GM21447 (cell line): ENCODE data around the gene ADAT3.

ENCODE experiments used
- ATAC-seq: cut with Tn5 transposase; IDR thresholded peaks from one replicate; pipeline ENCODE4 v1.9.1; 2021; ENCODE audit not compliant: unreplicated experiment

Gene ADAT3

DNA sequence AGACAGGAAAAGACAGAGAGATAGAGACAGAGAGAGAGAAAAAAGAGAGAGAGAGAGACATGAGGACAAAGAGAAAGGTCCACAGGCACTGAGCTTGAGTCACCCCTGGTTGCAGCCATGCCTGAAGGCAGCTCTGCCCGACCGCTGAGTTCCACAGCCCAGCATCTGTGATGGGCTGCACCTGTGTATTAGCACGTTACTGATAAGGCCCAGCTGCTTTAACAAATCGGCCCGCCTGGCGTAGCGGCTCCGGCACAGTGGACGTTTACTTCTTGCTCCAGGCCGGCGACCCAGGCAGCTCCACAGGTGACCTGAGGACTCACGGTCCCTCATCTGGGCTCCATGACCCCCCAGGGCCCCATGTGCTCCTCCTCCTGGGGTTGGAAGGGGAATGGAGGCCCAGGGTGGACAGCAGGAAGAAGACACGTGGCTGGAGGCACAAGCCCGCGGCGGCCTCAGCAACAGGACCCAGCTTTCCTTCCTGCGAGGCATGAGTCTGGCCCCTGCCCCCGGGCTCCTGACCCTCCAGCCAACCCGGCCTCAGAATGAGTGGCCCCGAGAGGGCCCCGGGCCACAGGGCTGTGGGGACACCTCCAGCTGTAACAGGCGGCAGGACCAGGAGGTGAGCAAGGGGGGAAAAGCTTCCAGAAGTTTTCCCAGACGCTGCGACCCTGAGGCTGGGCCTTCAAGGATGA is 31.9 kb downstream of the ADAT3 start:
- ATAC-seq: no peak

DNA sequence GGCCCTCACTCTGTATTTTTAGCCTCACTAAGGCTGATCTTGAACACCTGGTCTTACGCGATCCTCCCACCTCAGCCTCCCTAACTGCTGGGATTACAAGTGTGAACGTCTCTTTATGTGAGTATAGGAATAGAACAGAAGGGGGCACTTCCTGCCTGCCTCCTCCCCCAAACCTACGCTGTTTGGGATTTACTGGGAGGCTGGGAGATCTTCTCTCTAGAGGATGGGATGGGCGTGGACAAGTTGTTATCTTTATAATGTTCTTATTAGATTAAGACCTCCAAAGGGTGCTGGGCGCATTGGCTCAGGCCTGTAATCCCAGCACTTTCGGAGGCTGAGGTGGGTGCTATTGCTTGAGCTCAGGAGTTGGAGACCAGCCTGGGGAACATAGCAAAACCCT is 32.9 kb downstream of the ADAT3 start:
- no peak for ATAC-seq

DNA sequence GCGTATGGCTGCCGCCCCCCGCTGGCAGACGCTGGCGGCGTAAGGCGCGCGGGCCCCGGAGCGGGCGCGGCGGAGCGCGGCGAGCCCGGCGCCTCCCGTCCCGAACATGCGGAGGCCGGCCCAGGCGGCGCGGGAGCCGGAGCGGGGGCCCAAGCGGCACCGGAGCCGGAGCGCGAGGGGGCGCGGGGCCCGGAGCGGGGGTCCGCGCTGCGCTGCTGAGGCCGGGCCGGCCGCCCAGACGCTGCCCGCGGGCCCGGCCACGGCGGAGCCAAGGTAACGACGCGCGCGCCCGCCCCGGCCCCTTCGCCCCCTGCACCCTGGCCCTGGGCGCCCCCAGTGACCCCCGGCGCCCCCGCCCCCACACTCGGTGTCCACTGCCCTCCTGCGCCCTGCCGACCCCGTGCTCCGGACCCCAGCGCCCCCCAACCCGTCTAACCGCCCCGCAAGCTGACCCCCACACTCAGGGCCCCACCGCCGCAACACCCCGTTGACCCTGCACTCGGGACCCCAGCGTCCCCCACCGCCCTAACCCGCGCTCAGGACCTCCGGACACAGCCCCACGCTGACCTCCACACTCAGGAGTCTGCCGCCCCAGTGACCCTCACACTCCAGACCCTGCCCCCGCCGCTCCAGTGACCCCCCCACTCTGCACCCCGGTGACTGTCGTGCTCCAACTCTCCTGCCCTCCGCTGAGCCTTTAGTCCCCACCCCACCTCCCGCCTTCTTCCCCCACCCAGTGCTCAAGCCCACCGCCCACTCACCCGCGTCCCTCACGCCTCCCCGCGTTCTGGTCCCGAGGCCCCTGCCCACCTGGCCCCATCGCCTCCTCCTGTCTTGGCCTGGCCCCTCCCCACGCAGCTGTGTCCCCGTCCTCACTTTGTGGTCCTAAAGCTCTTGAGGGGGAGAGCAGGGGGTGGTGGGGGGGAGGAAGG is 36.2 kb downstream of the ADAT3 start, which contains the start of gene CSNK1G2:
Gene CSNK1G2 (plus strand): TSS at position 27 of the 932 bp plus-strand sequence. CDS start 28,601 bp downstream, outside the sequence.
- ATAC-seq: no peak

DNA sequence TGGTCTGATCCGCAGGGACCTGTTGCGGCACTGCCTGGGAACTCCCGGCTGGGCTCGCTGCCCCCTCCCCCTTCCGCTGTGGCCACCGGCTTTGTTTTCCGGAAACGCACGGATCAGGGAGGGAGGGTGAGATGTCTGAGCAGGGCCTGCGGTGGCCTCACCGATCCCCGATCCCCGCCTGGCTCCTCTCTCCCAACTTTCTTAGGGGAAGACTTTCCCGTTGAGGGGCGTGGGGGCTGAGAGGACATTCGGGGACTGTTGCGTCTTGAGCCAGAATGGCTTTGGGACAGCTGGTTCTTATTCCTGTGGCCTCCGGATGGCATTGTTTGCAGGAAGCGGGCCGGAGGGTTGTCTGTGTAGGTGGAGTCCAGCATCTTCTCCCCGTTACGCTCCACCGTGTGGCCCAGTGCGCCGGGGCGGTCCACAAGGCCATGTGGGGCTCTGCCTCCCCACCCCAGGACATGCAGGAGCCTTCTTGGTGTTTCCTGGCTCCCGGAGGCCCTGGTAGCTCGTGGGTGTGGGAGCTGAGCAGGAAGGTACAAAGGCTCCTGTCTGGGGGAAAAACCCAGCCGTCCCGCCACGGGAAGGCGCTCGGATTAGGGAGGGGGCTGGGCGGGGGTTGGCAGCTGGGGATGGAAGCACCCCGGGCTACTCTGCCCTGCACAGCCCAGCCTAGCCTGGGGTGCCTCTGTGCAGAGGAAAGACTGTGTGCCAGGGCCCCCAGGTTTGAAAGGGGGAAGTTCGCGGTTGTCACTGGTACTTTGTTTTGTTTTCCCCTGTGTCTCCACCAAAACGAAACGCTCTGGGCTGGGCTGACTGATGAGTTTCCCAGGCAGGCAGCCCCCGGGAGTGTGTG is 37.1 kb downstream of the ADAT3 start:
- ATAC-seq: no peak

DNA sequence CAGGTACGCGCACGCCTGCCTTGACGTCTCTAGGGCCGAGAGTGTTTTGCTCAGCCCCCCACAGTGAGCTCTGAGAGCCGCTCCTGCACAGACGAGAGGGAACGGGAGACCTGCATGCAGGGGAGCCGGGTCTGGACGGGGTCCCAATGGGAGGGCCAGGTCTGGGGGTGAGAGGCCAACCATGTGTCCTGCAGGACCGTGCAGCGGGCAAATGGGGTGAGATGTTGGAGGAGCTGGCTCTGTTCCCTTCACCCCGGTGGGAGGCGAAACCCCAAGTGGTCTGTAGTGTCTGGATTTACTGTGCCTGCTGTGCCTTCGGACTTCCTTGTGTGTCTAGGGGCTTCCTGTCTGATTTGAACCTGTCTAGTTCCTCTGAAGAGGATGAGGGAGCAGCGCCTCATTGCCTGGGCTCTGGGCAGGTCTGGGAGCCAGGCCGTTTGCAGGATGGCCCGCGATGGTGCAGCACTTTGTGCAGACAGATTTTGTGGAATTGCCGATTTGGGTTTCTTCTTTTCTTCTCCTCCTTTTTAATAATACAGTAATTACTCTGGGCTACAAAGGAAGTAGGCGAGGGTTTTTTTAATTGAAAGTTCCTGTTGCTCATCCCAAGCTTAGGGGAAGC is 37.8 kb downstream of the ADAT3 start:
- ATAC-seq: no peak

DNA sequence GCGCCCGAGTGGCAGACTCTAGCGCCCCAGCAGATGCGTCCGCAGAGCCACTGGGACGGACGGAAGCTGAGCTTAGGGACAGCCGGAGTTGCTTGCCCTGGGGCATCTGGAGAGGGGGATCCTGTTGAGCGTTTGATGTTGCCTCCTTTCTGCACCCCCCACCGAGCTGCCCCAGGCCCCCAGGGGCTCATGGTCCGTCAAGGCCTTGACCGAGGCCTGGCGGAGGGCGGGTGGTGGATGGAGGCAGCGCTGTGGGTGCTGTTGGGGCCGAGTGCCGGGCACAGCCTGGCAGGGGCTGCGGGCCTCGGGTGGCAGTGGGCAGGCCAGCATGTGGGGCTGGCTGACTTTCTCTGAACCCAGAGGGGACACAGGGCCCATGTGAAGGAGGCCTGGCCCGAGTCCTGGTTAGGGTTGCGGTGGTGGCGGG is 38.5 kb downstream of the ADAT3 start:
- no peak for ATAC-seq

DNA sequence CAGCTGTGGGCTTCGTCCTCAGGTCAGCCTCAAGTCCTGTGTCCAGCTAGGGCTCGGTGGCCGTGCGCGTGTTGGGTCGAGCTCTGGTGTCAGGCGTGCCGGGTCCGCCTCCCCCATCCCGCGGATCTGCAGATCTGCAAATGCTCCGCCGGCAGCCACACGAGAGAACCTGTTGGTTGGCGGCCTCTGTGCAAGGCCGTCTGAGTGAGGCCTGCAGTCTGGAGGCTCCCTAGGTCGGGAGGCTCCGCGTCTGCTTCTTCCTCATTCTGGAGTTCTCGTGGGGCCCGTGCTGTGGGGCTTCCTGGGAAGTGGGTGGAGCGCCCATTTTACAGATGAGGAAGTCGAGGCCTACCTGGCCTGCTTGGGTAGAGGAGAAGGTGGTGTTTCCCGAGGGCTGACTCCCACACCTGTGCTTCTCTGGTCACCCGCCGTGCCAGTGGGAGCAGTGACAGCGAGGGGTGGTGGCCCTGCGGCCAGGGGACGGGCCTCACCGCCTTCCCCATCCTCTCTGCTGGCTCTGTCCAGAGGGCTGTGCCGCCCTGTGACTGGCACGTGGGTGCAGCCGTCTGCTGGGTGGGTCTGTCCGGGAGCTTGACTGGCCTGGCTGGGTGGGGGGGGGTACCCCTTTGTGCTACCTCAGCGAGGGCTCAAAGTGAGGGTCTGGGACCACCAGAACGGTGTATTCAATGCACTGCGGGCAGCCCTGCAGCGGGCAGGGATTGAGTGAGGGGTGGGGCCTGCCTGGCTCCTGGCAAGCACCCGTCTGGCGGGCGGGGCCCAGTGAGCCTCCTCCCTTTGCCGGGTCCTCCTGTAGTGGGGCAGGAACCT is 39.1 kb downstream of the ADAT3 start:
- no peak for ATAC-seq

DNA sequence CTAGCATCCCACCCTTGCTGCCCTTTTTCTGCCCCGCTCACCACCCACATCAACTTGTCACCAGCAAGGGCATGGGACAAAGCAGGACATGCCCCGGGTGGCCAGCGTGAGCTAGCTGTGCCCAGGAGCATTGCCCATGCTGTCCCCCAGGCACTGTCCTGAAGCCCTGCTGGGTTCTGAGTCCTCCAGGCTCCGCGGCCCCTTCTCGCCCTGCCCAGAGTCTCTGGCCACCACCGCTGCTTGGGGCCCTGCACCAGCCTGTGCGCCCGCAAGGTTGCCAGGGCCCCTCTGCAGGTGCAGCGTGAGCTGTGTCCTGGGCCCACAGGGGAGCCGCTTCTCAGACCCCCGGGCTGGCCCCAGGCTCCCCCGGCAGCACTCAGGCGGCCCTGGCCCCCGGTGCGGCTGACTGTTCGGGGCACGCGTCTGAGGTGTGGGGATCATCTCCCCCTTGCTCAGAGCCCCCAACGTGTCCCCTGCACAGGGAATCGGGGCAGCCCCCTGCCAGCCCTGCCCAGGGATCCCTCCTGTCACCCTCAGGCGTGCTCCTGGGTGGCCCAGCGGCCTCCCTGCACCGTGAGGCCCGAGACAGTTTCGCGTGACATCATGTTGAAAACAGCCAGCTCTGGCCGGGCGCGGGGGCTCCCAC is 39.8 kb downstream of the ADAT3 start:
- ATAC-seq: no peak

DNA sequence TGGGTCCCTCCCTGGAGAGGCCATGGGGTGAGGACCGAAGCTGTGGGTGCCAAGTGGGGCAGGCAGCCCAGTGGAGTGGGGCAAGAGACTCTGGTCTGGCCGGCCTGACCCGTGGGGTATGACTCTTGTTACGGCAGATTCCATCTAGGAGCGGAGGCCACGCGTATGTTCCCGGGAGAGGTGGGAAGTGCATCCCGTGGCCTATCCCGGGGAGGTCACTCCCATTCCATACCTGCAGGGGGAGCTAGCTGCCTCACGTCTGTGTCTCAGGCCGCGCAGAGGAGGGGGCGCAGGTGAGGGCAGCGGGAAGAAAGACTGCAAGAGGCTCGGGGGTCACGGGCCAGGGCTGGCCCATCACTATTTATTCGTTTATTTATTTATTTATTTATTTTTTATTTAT is 40.7 kb downstream of the ADAT3 start:
- ATAC-seq: no peak

DNA sequence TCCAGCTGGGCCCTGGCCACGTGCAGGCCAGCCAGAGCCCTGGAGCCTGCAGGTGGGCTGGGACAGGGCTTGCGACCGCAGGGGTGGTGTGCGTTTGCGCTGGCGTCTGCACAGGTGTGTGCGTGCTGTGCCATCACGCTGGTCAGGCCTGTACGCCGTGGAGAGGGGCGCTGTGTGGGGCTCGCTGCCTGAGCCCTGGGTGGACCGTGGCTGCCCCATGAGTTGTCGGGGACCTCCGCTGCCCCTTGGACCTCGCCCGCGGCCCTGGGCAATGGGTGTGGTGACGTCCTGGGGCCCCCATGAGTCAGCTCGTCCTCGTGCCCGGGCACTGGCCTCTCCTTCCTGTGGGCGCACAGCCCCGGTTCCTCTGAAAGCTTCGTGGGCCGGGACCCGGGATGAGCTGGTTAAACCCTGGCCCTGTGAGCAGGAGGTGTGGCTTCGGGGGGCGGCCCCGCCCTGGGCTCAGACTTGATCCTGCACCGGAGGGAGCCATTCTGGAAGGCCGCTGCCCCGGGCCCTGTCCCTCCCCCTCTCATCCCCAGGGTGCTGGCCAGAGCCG is 42.5 kb downstream of the ADAT3 start:
- no peak for ATAC-seq

DNA sequence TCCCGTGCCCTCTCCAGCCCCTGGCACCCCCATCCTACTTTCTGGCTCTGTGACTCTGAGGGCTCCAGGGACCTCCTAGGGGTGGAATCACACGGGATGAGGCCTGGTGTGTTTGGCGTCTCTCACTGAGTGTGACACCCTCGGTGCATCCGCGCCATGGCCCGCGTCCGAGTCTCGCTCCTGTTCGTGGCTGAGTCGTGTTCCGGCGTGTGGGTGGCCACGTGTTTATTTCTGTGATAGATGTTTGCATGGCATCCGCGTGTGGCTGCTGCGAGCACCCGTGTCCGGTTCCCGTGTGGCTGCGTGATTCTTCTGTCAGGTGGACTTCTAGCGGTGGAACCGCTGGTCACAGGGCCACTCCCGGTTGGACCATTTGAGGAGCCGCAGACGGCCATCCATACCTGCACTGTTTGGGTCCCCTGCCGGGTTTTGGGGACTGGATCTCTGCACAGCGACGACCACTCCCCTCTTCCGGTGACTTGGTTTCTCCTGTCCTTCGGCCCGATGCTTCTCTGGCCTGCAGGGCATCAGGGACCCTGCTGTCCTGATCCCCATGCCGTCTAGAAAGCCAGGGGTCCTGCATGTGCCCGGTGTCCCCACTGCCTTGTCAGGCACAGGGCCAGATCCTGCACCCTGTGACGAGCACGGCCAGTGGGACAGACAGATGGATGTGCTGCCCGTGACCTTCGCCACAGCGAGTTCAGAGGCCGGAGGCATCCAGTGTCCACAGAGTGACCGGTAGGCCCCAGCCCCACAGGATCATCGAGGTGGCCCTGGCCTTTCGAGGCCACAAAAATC is 44.3 kb downstream of the ADAT3 start:
- ATAC-seq: no peak

DNA sequence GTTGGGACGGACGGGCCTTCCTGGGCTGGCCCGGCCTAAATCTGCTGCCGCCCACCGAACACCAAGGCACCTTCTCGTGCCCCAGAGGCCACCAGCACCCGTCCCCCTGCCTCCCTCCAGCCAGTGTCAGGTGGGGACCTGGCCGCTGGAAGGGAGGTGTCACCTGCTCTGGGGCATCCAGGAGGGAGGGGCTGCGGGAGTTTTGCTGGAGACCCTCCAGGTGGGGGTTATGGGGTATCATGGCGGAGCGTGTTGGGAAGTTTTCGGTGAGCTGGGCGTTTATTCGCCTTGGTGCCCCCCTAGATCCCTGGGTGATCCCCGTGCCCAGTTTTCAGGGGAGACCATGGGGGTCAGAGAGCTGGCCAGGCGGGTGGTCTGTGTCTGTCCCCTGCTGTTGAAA is 45.4 kb downstream of the ADAT3 start:
- ATAC-seq: no peak

DNA sequence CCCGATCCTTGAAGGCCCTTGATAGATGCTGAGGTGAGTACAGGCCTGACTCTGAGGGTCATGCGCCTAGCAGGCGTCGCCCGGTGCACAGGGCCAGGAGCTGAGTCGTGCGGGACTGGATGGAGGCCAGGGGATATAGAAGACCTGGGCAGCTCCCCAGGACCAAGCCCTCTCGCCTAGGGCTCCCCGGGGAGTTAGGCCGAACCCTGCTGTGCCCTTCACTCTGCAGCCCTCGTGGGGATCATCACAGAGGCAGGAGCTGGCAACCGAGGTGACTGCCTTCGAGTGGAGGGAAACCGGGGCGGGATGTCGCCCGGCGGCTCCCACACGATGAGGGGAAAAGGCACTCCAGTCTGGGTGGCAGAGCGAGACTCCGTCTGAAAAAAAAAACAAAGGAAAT is 47.4 kb downstream of the ADAT3 start:
- no peak for ATAC-seq

DNA sequence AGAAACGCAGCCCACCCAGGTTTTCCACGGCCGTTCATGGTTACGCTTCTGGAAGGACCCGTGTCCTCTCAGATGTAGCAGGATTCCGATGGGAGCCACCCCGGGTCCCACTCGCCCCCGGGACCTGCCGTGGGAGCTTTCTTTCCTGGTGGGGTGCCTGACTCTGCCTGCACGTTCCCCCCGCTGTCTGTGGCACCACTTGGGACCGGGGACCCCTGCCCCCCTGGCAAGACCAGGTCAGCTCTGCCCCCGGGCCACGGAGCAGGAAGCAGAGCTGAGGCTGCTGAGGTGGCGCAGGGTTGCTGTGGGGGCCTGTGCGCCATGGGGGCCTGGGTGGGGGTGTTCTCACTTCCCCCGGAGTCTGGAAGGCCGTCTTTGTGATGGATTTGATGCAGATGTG is 47.8 kb downstream of the ADAT3 start:
- ATAC-seq: no peak

DNA sequence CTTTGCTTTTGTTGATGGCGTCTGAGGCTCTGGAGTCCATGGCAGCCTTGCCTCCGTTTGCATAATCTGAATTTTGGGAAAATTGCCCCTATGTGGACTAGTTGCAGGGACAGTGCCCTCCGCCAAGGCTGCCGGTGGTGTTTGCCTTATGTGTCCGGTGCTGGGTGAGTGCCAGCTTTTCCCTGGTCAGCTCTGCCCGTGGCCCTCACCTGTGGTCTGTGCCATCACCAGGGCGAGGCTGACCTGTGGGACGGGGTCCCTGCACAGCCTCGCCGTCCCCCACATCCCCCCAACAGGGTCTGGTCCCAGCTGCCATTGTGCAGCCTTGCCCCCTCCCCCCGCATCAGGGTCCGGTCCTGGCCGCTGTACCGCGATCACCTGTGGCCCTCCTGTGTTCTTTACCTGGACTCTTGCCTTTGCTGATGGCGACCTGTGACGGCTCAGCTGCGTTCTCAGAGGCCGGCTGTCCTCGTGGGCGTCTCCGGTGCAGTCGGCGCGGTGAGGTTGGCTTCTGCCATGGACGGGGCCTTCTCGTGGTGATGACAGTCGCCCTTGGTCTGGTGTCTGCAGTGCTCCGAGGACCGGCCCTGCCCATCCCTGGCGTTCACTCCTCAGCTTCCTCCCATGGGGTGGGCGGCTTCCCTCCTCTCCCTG is 48.4 kb downstream of the ADAT3 start:
- ATAC-seq: no peak

DNA sequence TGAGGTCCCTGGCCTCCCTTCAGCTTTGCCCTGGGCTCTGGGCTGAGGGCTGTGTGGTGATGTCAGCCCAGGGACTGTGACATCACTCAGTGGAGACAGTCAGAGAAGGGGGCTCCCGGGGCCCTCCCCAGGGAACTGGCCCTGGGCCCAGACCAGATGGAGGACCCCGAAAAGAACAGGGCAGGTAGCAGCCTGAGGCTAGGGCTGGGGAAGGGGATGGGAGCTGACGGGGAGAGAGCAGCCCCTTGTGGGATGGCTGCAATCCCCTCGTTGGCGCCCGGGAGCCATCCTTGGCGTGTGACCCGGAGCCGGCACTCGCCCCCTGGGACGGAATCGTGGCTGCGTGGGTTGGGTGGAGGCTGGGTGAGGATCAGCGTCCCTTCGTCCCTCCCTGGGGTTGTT is 49.3 kb downstream of the ADAT3 start:
- no peak for ATAC-seq

DNA sequence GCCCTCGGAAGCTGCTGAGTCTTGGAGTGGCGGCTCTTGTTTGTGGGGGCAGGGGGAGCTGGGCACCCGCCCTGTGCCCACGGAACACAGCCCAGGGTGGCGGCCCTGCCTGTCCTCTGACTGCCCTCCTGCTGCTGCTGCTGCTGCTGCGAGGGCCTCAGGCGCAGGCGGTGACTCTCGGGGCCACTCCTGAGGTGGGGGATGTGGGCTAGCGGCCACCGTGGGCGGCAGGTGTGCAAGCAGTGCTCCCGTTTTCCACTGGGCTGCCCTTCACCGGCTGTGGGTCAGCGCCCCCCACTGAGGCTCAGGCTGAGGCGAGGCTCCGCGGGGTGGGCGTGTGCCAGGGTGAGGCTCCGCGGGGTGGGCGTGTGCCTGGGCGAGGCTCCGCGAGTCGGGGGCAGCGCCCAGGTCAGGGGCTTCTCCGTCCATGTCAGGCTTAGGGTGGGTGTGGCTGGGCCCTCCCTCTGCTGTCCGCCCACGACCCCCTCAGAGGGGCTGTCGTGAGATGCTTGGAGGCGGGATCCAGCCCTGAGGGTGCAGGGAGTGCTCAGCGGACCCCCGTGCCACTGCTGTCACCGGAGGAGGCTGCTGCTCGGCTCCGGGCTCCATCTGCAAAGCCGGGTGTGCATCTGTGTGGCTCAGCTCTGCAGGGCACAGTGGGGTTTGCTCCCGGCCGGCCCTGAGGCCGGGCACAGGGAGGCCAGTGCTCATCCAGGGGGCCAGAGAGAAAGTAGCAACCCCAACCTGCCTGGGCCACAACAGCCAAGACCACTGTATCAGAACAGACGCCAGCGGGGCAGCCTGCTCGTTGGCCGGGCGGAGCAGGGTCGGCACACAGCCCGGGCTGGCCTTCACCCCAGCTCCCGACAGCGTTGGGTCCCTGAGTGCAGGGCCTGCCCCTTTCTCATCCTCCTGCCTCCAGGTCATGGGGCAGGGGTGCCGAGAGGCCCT is 50.2 kb downstream of the ADAT3 start:
- no peak for ATAC-seq
